SK-N-SH (cell line): ENCODE results near the gene LMAN1L. TPM values are rescaled to one million over a fixed set of nuclear protein-coding genes. Genes with fewer than 3 reads are reported as not detected.

Experiments used
- CTCF ChIA-PET: fragments of 300-600, 350-600 bp; formaldehyde crosslinking; extraction: SDS; loops from one replicate; lab custom pipeline; 2021; lab: Yijun Ruan, JAX
- POLR2A ChIA-PET: fragments of 350-600 bp; sonication (Branson Sonifier 250); formaldehyde crosslinking; extraction: SDS; loops from one replicate; lab custom pipeline; 2020; ENCODE audit warnings: antibody characterized with exemption, inconsistent platforms; lab: Yijun Ruan, JAX
- DNase-seq: peaks from one replicate; pipeline ENCODE4 v3.0.0; 2012
- H2AFZ ChIP-seq: fragments of 200-600 bp; sonication (generic); 2 replicates; pipeline ENCODE4 v1.8.1; 2016; ENCODE audit warnings: antibody characterized with exemption, mild to moderate bottlenecking, low read depth
- H3F3A ChIP-seq: fragments of 200-600 bp; sonication (generic); replicated peaks from 2 replicates; pipeline ENCODE3; 2016; ENCODE audit warnings: antibody characterized with exemption, mild to moderate bottlenecking; ENCODE audit not compliant: insufficient read depth
- H3K27ac ChIP-seq, 2 experiments: fragments of 200-500 bp in 1 of 2; fragments of 200-600 bp in 1 of 2; sonication (Bioruptor generic) in 1 of 2; sonication (generic), shearing (Covaris generic) in 1 of 2; 2 replicates each; pipeline versions ENCODE4 v1.5.1 to v1.6.1; 2014 to 2016; ENCODE audit warnings: low read depth in 2 of 2, inconsistent platforms in 1 of 2, low read length in 1 of 2, mild to moderate bottlenecking in 1 of 2, mixed read lengths in 1 of 2
- H3K27me3 ChIP-seq: fragments of 200-600 bp; sonication (generic), shearing (Covaris generic); 2 replicates; pipeline ENCODE4 v1.6.1; 2016; ENCODE audit warnings: mixed run types; ENCODE audit not compliant: insufficient read depth
- H3K36me3 ChIP-seq, 2 experiments: fragments of 200-500 bp in 1 of 2; fragments of 200-600 bp in 1 of 2; sonication (Bioruptor generic) in 1 of 2; sonication (generic) in 1 of 2; replicated peaks in 1 of 2; 2 replicates each; pipeline versions ENCODE3 to v1.5.1; 2014 to 2016; ENCODE audit warnings: low read length in 1 of 2, mild to moderate bottlenecking in 1 of 2; ENCODE audit not compliant: insufficient read depth in 2 of 2, control insufficient read depth in 1 of 2
- H3K4me1 ChIP-seq, 2 experiments: fragments of 200-500 bp in 1 of 2; fragments of 200-600 bp in 1 of 2; sonication (Bioruptor generic) in 1 of 2; sonication (generic), shearing (Covaris generic) in 1 of 2; 2 replicates each; pipeline versions ENCODE4 v1.5.1 to v1.6.1; 2014 to 2016; ENCODE audit warnings: low read depth in 1 of 2, low read length in 1 of 2, mixed run types in 1 of 2; ENCODE audit not compliant: insufficient read depth in 2 of 2, control insufficient read depth in 1 of 2
- H3K4me2 ChIP-seq: fragments of 200-600 bp; sonication (generic), shearing (Covaris generic); 2 replicates; pipeline ENCODE4 v1.6.1; 2017; ENCODE audit warnings: mixed run types
- H3K4me3 ChIP-seq, 2 experiments: fragments of 200-500 bp in 1 of 2; fragments of 200-600 bp in 1 of 2; sonication (Bioruptor generic) in 1 of 2; sonication (generic), shearing (Covaris generic) in 1 of 2; 2 replicates each; pipeline versions ENCODE4 v1.5.1 to v1.8.1; 2014 to 2016; ENCODE audit warnings: low read depth in 2 of 2, inconsistent platforms in 1 of 2, low read length in 1 of 2, mild to moderate bottlenecking in 1 of 2, mixed read lengths in 1 of 2, moderate library complexity in 1 of 2
- H3K79me2 ChIP-seq: fragments of 200-600 bp; sonication (generic); 2 replicates; pipeline ENCODE4 v1.8.1; 2017; ENCODE audit warnings: mild to moderate bottlenecking; ENCODE audit not compliant: insufficient read depth
- H3K9ac ChIP-seq: fragments of 200-600 bp; sonication (generic); 2 replicates; pipeline ENCODE4 v1.6.1; 2017; ENCODE audit warnings: mixed run types
- H3K9me2 ChIP-seq: fragments of 200-600 bp; sonication (generic); 2 replicates; pipeline ENCODE4 v1.6.1; 2017; ENCODE audit warnings: mixed run types
- H3K9me3 ChIP-seq: fragments of 200-600 bp; sonication (generic); 2 replicates; pipeline ENCODE4 v1.6.1; 2017; ENCODE audit warnings: mixed run types, mild to moderate bottlenecking, moderate library complexity
- H4K20me1 ChIP-seq: fragments of 200-600 bp; sonication (generic); 2 replicates; pipeline ENCODE4 v1.6.1; 2017; ENCODE audit warnings: mild to moderate bottlenecking, mixed run types; ENCODE audit not compliant: insufficient read depth
- CTCF ChIP-seq: fragments of 200-600 bp; sonication (generic); IDR thresholded peaks from 2 replicates; pipeline ENCODE4 v1.6.1; 2017; ENCODE audit warnings: antibody characterized with exemption, mild to moderate bottlenecking, moderate library complexity
- FOSL2 ChIP-seq: IDR thresholded peaks from 2 replicates; pipeline ENCODE4 v1.4.0; 2012; ENCODE audit warnings: low read depth, mild to moderate bottlenecking, moderate library complexity, borderline replicate concordance
- GABPA ChIP-seq: IDR thresholded peaks from 2 replicates; pipeline ENCODE4 v1.4.0; 2012; ENCODE audit warnings: low read depth, mild to moderate bottlenecking
- GATA2 ChIP-seq: sonication (generic); formaldehyde crosslinking; IDR thresholded peaks from 2 replicates; pipeline ENCODE4 v1.5.0; 2020; ENCODE audit warnings: mild to moderate bottlenecking, missing genetic modification reagents
- JUND ChIP-seq: IDR thresholded peaks from 2 replicates; pipeline ENCODE4 v1.4.0; 2012
- MAX ChIP-seq: IDR thresholded peaks from 2 replicates; pipeline ENCODE4 v1.4.0; 2012; ENCODE audit warnings: low read depth
- MEF2A ChIP-seq: IDR thresholded peaks from 2 replicates; pipeline ENCODE4 v1.4.0; 2012; ENCODE audit warnings: low read depth, borderline replicate concordance
- MXI1 ChIP-seq: IDR thresholded peaks from 2 replicates; pipeline ENCODE4 v1.6.1; 2012; ENCODE audit warnings: mild to moderate bottlenecking, low read depth, low read length, improper control_type of control experiment
- NRF1 ChIP-seq: IDR thresholded peaks from 2 replicates; pipeline ENCODE4 v1.6.1; 2012; ENCODE audit warnings: low read depth, mild to moderate bottlenecking, low read length
- POLR2AphosphoS5 ChIP-seq: IDR thresholded peaks from 2 replicates; pipeline ENCODE4 v1.6.1; 2012; ENCODE audit warnings: low read depth, low read length
- RCOR1 ChIP-seq: fragments of 150-350 bp; IDR thresholded peaks from 2 replicates; pipeline ENCODE4 v1.6.1; 2017; ENCODE audit warnings: antibody characterized with exemption, low read length
- REST ChIP-seq: IDR thresholded peaks from 2 replicates; pipeline ENCODE4 v1.6.1; 2012; ENCODE audit warnings: mild to moderate bottlenecking, low read depth, low read length, moderate library complexity
- RFX5 ChIP-seq: IDR thresholded peaks from 2 replicates; pipeline ENCODE4 v1.6.1; 2012; ENCODE audit warnings: mild to moderate bottlenecking, improper control_type of control experiment, low read length
- RXRA ChIP-seq: IDR thresholded peaks from 2 replicates; pipeline ENCODE4 v1.4.0; 2012; ENCODE audit warnings: low read depth, mild to moderate bottlenecking, borderline replicate concordance
- SIN3A ChIP-seq: IDR thresholded peaks from 2 replicates; pipeline ENCODE4 v1.6.1; 2012; ENCODE audit warnings: low read depth, mild to moderate bottlenecking, low read length, moderate library complexity, borderline replicate concordance
- TEAD4 ChIP-seq: IDR thresholded peaks from 2 replicates; pipeline ENCODE4 v1.4.0; 2012; ENCODE audit warnings: mild to moderate bottlenecking, borderline replicate concordance; ENCODE audit not compliant: insufficient read depth
- USF1 ChIP-seq: IDR thresholded peaks from 2 replicates; pipeline ENCODE4 v1.4.0; 2012; ENCODE audit warnings: low read depth, borderline replicate concordance
- USF2 ChIP-seq: fragments of 150-350 bp; IDR thresholded peaks from 2 replicates; pipeline ENCODE4 v1.6.1; 2017; ENCODE audit warnings: antibody characterized with exemption, low read length, low read depth, borderline replicate concordance
- ZBTB33 ChIP-seq: IDR thresholded peaks from 2 replicates; pipeline ENCODE4 v1.4.0; 2012; ENCODE audit warnings: low read depth, borderline replicate concordance
- WGBS: methylation state at CpG from one replicate; pipeline ENCODE4 v1.1.6; 2017; ENCODE audit warnings: low lambda C conversion rate; 5-methylcytosine and 5-hydroxymethylcytosine counted together
- polyA plus RNA-seq, 3 experiments: library from polyadenylated mRNA; depleted of rRNA; stranded (reverse); fragments of >200 nt; gene quantifications; 2 replicates each; pipeline ENCODE4 v1.2.3, GENCODE V29; 2012

LMAN1L gene
- polyA plus RNA-seq, 1 of the 3 experiments (the other 2 are of a cell fraction) = 0.02 TPM

- Histone ChIP-seq H3K4me1 (peaks cover 10 to 20% of the 10 kb centered on the region in 2 experiments; a peak in 2 of 4 replicates), H3K9ac (peak overlapping the region; percentile 84), H3F3A (no peaks in the 10 kb centered on the region), H3K4me2 (peak overlapping the region; percentile 90), H4K20me1 (peaks cover 30% of the 10 kb centered on the region), H3K9me2 (no peaks in the 10 kb centered on the region), H3K9me3 (no peaks in the 10 kb centered on the region), H3K27ac (peak overlapping the region; percentile 80 to 84; a peak in 2 of 4 replicates), H3K36me3 (peaks cover 5 to 8% of the 10 kb centered on the region in 2 experiments), H3K27me3 (no peaks in the 10 kb centered on the region), H3K4me3 (peak overlapping the region; percentile 72 to 88), H2AFZ (no peak overlapping the region; the same call in 1 of the 2 replicates), H3K79me2 (peaks cover 52% of the 10 kb centered on the region)
- TF ChIP-seq CTCF (no peak), FOSL2 (no peak), SIN3A (no peak), RFX5 (no peak), TEAD4 (no peak), USF1 (no peak), RXRA (no peak), MAX (no peak), RCOR1 (no peak), USF2 (no peak), ZBTB33 (no peak), REST (no peak), GATA2 (CRISPR knock-in tag) (no peak), JUND (no peak), NRF1 (no peak), MEF2A (no peak), POLR2AphosphoS5 (no peak), GABPA (no peak), MXI1 (no peak)
- ChIA-PET CTCF (interaction anchor here (2.2 kb wide), 1 partner anchor 29 kb away, joined by 9 read pairs; no protein-coding TSS in a partner anchor), POLR2A (interaction anchor here (1.1 to 1.7 kb wide), 2 partner anchors 10 to 29 kb away, joined by 3 to 7 read pairs; no protein-coding TSS in a partner anchor)
- 2% methylated on average over 11 of the region's 11 CpGs for WGBS
- no peak for DNase-seq
These were observed 60.0 kb downstream of the LMAN1L start for GRCh38 chr15:74872702-74873035.
